ENCODE results near the gene TTC7B.

TTC7B gene

GRCh38 chr14:90743826-90744225 lies 72.4 kb downstream of the TTC7B start:
- TF ChIP-seq, protein P1, sequence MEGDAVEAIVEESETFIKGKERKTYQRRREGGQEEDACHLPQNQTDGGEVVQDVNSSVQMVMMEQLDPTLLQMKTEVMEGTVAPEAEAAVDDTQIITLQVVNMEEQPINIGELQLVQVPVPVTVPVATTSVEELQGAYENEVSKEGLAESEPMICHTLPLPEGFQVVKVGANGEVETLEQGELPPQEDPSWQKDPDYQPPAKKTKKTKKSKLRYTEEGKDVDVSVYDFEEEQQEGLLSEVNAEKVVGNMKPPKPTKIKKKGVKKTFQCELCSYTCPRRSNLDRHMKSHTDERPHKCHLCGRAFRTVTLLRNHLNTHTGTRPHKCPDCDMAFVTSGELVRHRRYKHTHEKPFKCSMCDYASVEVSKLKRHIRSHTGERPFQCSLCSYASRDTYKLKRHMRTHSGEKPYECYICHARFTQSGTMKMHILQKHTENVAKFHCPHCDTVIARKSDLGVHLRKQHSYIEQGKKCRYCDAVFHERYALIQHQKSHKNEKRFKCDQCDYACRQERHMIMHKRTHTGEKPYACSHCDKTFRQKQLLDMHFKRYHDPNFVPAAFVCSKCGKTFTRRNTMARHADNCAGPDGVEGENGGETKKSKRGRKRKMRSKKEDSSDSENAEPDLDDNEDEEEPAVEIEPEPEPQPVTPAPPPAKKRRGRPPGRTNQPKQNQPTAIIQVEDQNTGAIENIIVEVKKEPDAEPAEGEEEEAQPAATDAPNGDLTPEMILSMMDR (IDR thresholded peaks at IDR 0.05; ENCODE audit: low read depth, low read length, missing control alignments): no peak
- DNase-seq (ENCODE audit: low read depth): no peak
- H3K4me3 ChIP-seq (ENCODE audit: low read depth, low read length): no peak overlapping the region

- no peak for DNase-seq (ENCODE audit: low read depth)
- TF ChIP-seq, protein P1 (IDR thresholded peaks at IDR 0.05; ENCODE audit: low read depth, low read length, missing control alignments): no peak
These were observed 72.8 kb downstream of the TTC7B start for GRCh38 chr14:90743425-90743824.

GRCh38 chr14:90742729-90743128 lies 73.5 kb downstream of the TTC7B start:
- no peak overlapping the region for H3K4me3 ChIP-seq (ENCODE audit: low read depth, low read length)
- DNase-seq (ENCODE audit: low read depth): no peak
- TF ChIP-seq, protein P1 (IDR thresholded peaks at IDR 0.05; ENCODE audit: low read depth, low read length, missing control alignments): no peak

More at GRCh38 chr14:90743425-90743824, 72.8 kb downstream of the TTC7B start:
- H3K4me3 ChIP-seq (ENCODE audit: low read depth, low read length): no peak overlapping the region

GRCh38 chr14:90742252-90742651 lies 74.0 kb downstream of the TTC7B start:
- H3K4me3 ChIP-seq (ENCODE audit: low read depth, low read length): no peak overlapping the region
- TF ChIP-seq, protein P1 (IDR thresholded peaks at IDR 0.05; ENCODE audit: low read depth, low read length, missing control alignments): no peak
- no peak for DNase-seq (ENCODE audit: low read depth)

GRCh38 chr14:90741682-90741946 lies 74.6 kb downstream of the TTC7B start:
- no peak for DNase-seq (ENCODE audit: low read depth)
- TF ChIP-seq, protein P1 (IDR thresholded peaks at IDR 0.05; ENCODE audit: low read depth, low read length, missing control alignments): no peak
- H3K4me3 ChIP-seq (ENCODE audit: low read depth, low read length): no peak overlapping the region

- no peak for DNase-seq (ENCODE audit: low read depth)
- TF ChIP-seq, protein P1 (IDR thresholded peaks at IDR 0.05; ENCODE audit: low read depth, low read length, missing control alignments): no peak
- H3K4me3 ChIP-seq (ENCODE audit: low read depth, low read length): no peak overlapping the region
These were observed 75.1 kb downstream of the TTC7B start for GRCh38 chr14:90740946-90741681.

DNA sequence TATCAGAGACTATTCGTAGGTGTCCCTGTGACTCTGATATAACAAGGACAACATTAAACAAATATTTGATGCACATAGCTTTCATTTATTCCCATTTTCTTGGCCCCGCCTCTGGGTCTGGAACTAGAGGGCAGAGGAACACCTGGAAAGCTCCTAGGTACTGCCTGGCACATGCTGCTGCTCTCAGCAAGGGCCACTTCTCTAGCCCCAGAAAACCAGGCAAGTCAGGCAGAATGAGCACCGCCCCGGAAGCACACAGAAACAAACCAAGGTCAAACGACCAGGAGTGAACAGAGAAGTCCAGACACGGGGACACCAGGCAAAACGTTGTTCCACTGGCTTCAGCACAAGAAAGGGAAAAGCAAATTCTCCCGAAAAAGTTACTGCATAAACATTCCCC lies 76.1 kb downstream of the TTC7B start:
- DNase-seq (ENCODE audit: low read depth): no peak
- TF ChIP-seq, protein P1 (IDR thresholded peaks at IDR 0.05; ENCODE audit: low read depth, low read length, missing control alignments): no peak
- H3K4me3 ChIP-seq (ENCODE audit: low read depth, low read length): no peak overlapping the region

Measured in GM12864 (cell line).